Activated CD4-positive, alpha-beta T cell treated with anti-CD3 and anti-CD28 coated beads, Interleukin-2, amount 50 U/mL, for 4 hours (primary cell): ENCODE measurements around the gene LRFN5.

Experiments used
- DNase-seq, 2 experiments: peaks; one replicate each; pipeline ENCODE4 v3.0.0-alpha.2; 2020

LRFN5 gene

GRCh38 chr14:41783403-41783802, 176.7 kb downstream of the LRFN5 start:
- no peak for DNase-seq

GRCh38 chr14:41785696-41786095, 179.0 kb downstream of the LRFN5 start:
- DNase-seq: no peak

DNA sequence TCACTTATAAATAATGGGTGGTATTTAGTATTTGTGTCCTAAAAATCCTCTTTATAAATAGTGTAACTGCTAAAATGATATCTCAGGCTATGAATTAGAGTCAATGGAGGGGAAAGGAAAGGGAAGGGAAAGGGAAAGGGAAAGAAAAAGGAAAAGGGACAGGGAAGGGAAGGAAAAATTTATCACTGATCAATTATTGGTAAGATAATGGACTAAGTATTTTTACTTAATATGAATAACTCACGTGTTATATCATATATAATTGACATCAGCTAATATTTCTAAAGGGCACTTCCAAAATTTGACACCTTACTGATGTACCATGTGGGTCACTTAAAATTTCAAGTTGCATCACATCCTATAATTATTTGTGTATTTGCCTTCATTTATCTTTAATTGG, 193.1 kb downstream of the LRFN5 start:
- DNase-seq: no peak

- no peak for DNase-seq
These were observed 199.0 kb downstream of the LRFN5 start for GRCh38 chr14:41805633-41806032.

DNA sequence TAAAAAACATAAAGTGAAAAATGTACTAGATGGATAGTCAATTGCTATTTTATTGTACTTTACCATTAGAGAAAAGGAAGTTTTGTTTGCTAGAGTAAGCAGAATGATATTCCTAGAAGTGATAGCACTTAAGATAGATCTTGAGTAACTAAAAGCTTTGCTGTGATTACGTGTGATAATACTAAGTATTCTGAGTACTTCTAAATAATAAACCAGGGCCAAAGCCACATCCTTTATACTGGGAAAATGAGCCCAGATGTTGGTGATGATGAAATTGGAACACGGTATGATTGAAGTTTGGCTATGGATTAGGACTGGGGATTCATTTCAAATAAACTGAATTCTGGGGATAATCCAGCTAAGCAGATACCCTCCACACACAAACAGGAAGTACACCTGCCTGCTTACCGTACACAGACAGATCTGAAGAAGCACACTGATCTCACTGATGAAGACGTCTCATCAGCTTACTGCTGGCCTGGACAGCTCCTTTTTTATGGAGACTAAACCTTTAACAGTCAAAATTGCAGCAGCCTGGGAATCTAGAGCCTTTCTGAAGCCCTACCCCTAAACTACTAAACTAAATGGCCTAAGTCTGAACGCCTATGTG, 199.8 kb downstream of the LRFN5 start:
- no peak for DNase-seq

- no peak for DNase-seq
These were observed 203.7 kb downstream of the LRFN5 start for GRCh38 chr14:41810362-41810761.

GRCh38 chr14:41817626-41818025, 210.9 kb downstream of the LRFN5 start:
- DNase-seq: no peak

DNA sequence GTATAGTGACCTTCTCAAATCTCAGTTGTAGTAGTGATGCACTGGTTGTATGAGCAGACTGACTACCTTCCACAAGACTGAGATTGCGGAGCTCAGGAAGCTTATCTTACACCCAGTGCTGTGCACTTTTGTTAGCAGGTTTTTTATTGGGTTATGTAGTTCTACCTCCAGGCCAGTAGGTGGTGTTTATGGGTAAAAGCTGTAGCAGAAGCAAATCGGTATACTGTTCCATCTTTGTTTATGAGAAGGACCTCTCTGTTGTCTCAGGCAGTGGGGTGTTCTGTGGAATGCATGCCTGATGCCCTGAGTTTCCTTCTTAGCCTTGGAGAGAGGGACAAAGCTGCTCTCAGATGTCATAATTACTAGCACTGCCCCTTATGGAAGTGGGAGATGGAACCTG, 217.8 kb downstream of the LRFN5 start:
- DNase-seq: no peak

DNA sequence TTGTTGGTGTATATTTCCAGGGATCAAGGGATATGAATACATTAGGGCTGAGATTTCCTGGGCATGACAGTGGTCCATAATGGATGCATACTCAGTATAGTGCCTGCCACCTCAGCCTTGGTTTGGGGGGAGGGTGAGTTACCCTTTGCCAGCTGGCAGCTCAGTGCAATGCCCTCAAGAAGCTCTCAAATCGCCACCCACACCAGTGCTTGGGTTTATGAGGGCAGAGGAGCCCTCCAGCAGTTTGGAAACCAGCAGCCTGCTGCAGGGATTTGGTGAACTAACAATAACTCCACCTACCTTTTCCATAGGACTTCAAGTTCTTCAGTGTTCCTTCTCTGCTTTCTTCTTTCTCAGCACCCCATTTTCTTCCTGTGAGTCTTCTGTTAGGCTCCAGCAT, 218.9 kb downstream of the LRFN5 start:
- no peak for DNase-seq

DNA sequence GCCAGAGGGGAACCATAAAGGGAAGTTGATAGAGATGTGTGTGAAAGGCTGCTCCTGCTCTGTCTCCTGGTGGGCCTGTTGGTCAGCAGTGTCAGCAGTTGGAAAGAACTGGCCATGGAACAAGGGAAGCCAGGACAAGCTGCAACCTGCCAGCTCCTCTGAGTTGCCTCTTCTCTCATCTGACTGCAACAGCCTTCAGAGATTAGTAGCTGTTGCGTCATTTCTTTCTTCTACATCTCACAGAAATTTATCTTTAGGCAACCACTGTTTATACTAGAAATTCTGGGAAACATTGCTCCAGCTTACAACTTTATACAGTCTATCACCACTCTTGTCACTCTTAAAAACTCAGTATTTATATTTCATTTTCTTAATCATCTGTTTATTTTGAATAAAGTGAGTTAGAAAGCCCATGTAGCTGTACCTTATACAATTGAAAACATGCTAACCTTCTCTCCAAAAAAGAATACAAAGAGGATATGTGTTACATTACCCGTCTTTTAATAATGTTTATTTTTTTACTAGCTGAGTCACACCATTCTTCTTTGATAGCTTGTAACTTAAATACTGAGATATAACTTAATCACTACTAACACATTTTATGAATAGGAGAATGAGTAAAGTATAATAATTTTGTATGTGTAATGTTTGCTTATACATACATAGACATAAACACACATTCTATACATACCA, 224.2 kb downstream of the LRFN5 start:
- DNase-seq: no peak

GRCh38 chr14:41839661-41840060, 233.0 kb downstream of the LRFN5 start:
- no peak for DNase-seq

- no peak for DNase-seq
These were observed 252.7 kb downstream of the LRFN5 start for GRCh38 chr14:41859336-41859735.

GRCh38 chr14:41860586-41860985, 253.9 kb downstream of the LRFN5 start:
- DNase-seq: no peak

- DNase-seq: no peak
These were observed 259.2 kb downstream of the LRFN5 start for GRCh38 chr14:41865894-41866293.

DNA sequence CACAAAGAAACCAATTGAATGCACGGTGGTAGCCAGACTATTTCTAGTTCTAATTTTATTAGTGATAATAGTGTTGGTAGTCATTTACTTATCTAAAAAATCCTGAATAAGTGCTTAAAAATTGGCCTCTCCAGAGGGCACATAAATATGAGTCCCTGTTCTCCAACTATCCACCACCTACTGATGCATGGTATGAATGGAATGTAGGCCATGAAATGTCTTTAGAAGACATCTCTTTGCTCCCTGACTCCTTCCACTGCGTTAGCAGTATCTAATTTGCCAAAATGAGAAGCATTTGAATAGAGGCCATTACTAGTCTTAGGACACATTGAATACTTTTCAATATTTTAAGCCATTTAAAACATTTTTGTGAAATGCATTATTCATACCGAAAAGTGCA, 261.7 kb downstream of the LRFN5 start:
- DNase-seq: no peak

- DNase-seq: no peak
These were observed 266.4 kb downstream of the LRFN5 start for GRCh38 chr14:41872931-41873685.

GRCh38 chr14:41873686-41874317, 267.1 kb downstream of the LRFN5 start:
- DNase-seq: no peak

GRCh38 chr14:41875116-41875515, 268.4 kb downstream of the LRFN5 start:
- DNase-seq: no peak

DNA sequence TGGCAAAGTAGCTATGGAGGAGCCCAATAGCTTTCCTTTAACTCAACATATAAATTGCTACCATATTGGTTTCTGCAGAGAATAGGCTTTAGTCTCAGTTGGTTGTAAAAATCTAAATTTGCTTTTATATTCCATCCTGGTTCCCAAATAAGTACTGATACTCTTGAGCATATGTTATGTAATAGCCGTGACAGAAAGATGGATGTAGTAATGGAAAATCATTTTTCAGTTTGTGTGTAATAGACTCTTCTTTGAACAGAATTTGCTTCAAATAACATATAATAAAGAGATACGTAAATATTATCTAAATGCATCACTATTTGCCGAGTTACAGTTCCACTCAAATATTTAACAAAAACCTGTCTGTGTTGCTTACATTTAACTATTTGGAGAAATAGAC, 271.6 kb downstream of the LRFN5 start:
- DNase-seq: no peak

DNA sequence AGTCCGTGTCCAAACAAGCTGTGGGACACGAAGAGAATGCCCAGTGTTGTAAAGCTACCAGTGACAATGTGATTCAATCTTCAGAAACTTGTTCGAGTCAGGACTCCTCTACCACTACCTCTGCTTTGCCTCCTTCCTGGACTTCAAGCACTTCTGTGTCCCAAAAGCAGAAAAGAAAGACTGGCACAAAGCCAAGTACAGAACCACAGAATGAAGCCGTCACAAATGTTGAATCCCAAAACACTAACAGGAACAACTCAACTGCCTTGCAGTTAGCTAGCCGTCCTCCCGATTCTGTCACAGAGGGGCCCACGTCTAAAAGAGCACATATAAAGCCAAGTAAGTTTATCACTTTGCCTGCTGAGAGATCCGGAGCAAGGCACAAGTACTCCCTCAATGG, 284.9 kb downstream of the LRFN5 start:
- no peak for DNase-seq

DNA sequence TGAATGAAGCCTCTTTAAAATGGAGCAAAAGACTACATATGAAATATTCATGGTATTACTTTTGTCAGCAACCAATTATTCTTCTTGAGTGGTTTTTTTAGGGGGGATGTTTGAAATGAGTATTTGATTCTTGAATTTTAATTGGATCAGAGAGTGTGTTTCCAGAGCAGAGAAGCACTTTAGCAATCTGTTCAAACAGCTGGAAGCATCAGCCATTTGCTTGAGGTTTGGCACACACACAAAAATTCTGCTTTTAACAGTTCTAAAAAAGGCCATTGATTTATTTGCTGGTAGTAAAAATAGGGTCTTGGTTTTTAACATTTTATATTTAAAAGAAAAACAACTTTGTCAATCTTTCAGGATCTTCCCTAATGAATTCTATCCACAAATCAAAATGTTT, 292.7 kb downstream of the LRFN5 start:
- DNase-seq: no peak

- DNase-seq: no peak
These were observed 294.0 kb downstream of the LRFN5 start for GRCh38 chr14:41900644-41901043.

- DNase-seq: no peak
These were observed 294.4 kb downstream of the LRFN5 start for GRCh38 chr14:41901089-41901488.
